ENCODE measurements around the gene PTCD3. TPM values are rescaled to one million over a fixed set of nuclear protein-coding genes. Genes with fewer than 3 reads are reported as not detected.
A peak's percentile ranks its signal among the peaks of the same experiment; 100 is the strongest.

The PTCD3 gene
- total RNA-seq, 2 donors from 2014 or later, result 70.7 to 129 TPM

- Histone ChIP-seq H3K36me3 (peaks cover 22% of the 10 kb centered on the region), H3K27me3 (replicated peaks; ENCODE audit: insufficient read depth) (no peaks in the 10 kb centered on the region)
- no peak for ATAC-seq (ENCODE audit: insufficient number of reproducible peaks, low FRiP score, low read depth)
These were observed 68.4 kb downstream of the PTCD3 start for GRCh38 chr2:86174445-86174844.

GRCh38 chr2:86175828-86176227 is 69.8 kb downstream of the PTCD3 start:
- Histone ChIP-seq H3K36me3 (peaks cover 15% of the 10 kb centered on the region), H3K4me3 (no peak overlapping the region), H3K4me1 (ENCODE audit: control insufficient read depth in 1 of 2, low read depth in 2 of 2) (no peaks in the 10 kb centered on the region), H3K27ac (no peak overlapping the region), H3K9me3 (no peaks in the 10 kb centered on the region), H3K27me3 (replicated peaks; ENCODE audit: insufficient read depth) (no peaks in the 10 kb centered on the region)
- no peak for TF ChIP-seq CTCF (IDR thresholded peaks at IDR 0.05)
- ATAC-seq (ENCODE audit: insufficient number of reproducible peaks, low FRiP score, low read depth) (no peak), DNase-seq (ENCODE audit: low spot score) (no peak)

More at GRCh38 chr2:86174445-86174844, 68.4 kb downstream of the PTCD3 start:
- DNase-seq (ENCODE audit: low spot score), result no peak
- H3K9me3 ChIP-seq, result no peaks in the 10 kb centered on the region
- H3K4me3 ChIP-seq, result no peak overlapping the region
- H3K27ac ChIP-seq, result no peak overlapping the region
- H3K4me1 ChIP-seq (ENCODE audit: control insufficient read depth in 1 of 2, low read depth in 2 of 2), result no peaks in the 10 kb centered on the region
- no peak for TF ChIP-seq CTCF (IDR thresholded peaks at IDR 0.05)

- no peak overlapping the region for H3K27ac ChIP-seq
- no peak for ATAC-seq (ENCODE audit: insufficient number of reproducible peaks, low FRiP score, low read depth)
- no peak overlapping the region for H3K4me3 ChIP-seq
- H3K9me3 ChIP-seq, result no peaks in the 10 kb centered on the region
- DNase-seq (ENCODE audit: low spot score), result no peak
- H3K4me1 ChIP-seq (ENCODE audit: control insufficient read depth in 1 of 2, low read depth in 2 of 2), result no peaks in the 10 kb centered on the region
- no peak for TF ChIP-seq CTCF (IDR thresholded peaks at IDR 0.05)
- peaks cover 14% of the 10 kb centered on the region for H3K36me3 ChIP-seq
- no peaks in the 10 kb centered on the region for H3K27me3 ChIP-seq (replicated peaks; ENCODE audit: insufficient read depth)
These were observed 70.6 kb downstream of the PTCD3 start for GRCh38 chr2:86176597-86176996.

- Histone ChIP-seq H3K9me3 (no peaks in the 10 kb centered on the region), H3K27ac (peak overlapping the region; percentile 41 to 55), H3K27me3 (replicated peaks; ENCODE audit: insufficient read depth) (no peaks in the 10 kb centered on the region), H3K4me3 (peak overlapping the region; percentile 41), H3K4me1 (ENCODE audit: control insufficient read depth in 1 of 2, low read depth in 2 of 2) (peaks cover 16 to 32% of the 10 kb centered on the region in 2 donors), H3K36me3 (no peaks in the 10 kb centered on the region)
- DNase-seq (ENCODE audit: low spot score) (no peak), ATAC-seq (ENCODE audit: insufficient number of reproducible peaks, low FRiP score, low read depth) (no peak)
- no peak for TF ChIP-seq CTCF (IDR thresholded peaks at IDR 0.05)
These were observed 79.6 kb downstream of the PTCD3 start for GRCh38 chr2:86185517-86186212.

GRCh38 chr2:86186431-86186830 is 80.4 kb downstream of the PTCD3 start:
- H3K27ac ChIP-seq, result peak overlapping the region in 1 of 2 donors; percentile 55
- no peaks in the 10 kb centered on the region for H3K36me3 ChIP-seq
- H3K9me3 ChIP-seq, result no peaks in the 10 kb centered on the region
- no peak for ATAC-seq (ENCODE audit: insufficient number of reproducible peaks, low FRiP score, low read depth)
- no peaks in the 10 kb centered on the region for H3K27me3 ChIP-seq (replicated peaks; ENCODE audit: insufficient read depth)
- H3K4me3 ChIP-seq, result no peak overlapping the region
- peaks cover 21 to 39% of the 10 kb centered on the region in 2 donors for H3K4me1 ChIP-seq (ENCODE audit: control insufficient read depth in 1 of 2, low read depth in 2 of 2)
- TF ChIP-seq CTCF (IDR thresholded peaks at IDR 0.05), result no peak
- DNase-seq (ENCODE audit: low spot score), result no peak

All from thoracic aorta (tissue), 2 donors.